Measurements from ENCODE around the gene KCNIP3. TPM values are rescaled to one million over a fixed set of nuclear protein-coding genes. Genes with fewer than 3 reads are reported as not detected.

Gene KCNIP3
- total RNA-seq, 2 donors from 2014 or later: 1.6 to 2.9 TPM

DNA sequence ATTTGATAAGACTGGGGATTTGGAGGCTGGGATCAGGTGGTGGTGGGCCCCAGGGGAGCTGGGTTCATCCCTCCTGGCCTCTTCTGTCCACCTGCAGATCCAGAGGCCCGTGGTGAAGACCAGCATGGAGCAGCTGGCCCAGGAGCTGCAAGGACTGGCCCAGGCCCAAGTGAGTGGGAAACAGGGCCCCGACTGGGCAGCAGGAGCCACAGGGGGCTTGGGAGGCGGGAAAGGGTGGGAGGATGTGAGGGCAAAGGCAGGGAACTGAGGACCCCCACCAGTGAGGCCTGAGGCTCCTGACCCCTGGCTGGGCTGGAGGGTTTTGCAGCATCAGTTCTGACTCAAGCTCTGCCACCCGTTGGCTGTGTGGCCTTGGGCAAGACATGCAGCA lies 11.6 kb upstream of the KCNIP3 start:
- no peaks in the 10 kb centered on the region for H3K36me3 ChIP-seq (replicated peaks in 1 of 2; ENCODE audit: insufficient read depth in 1 of 2, low read depth in 2 of 2)
- ATAC-seq (no peak), DNase-seq (no peak)
- H3K4me1 ChIP-seq: no peaks in the 10 kb centered on the region
- H3K27me3 ChIP-seq: no peaks in the 10 kb centered on the region
- no peak overlapping the region for H3K4me3 ChIP-seq
- no peak overlapping the region for H3K27ac ChIP-seq
- 62 to 75% methylated on average over 2 to 4 of the region's 4 CpGs for WGBS, 2 donors
- TF ChIP-seq, protein P1, sequence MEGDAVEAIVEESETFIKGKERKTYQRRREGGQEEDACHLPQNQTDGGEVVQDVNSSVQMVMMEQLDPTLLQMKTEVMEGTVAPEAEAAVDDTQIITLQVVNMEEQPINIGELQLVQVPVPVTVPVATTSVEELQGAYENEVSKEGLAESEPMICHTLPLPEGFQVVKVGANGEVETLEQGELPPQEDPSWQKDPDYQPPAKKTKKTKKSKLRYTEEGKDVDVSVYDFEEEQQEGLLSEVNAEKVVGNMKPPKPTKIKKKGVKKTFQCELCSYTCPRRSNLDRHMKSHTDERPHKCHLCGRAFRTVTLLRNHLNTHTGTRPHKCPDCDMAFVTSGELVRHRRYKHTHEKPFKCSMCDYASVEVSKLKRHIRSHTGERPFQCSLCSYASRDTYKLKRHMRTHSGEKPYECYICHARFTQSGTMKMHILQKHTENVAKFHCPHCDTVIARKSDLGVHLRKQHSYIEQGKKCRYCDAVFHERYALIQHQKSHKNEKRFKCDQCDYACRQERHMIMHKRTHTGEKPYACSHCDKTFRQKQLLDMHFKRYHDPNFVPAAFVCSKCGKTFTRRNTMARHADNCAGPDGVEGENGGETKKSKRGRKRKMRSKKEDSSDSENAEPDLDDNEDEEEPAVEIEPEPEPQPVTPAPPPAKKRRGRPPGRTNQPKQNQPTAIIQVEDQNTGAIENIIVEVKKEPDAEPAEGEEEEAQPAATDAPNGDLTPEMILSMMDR (IDR thresholded peaks at IDR 0.05): no peak
- no peak for TF ChIP-seq POLR2A (IDR thresholded peaks at IDR 0.05)
- intact Hi-C loops (cut with DNase I): no loop called here
- no peaks in the 10 kb centered on the region for H3K9me3 ChIP-seq

DNA sequence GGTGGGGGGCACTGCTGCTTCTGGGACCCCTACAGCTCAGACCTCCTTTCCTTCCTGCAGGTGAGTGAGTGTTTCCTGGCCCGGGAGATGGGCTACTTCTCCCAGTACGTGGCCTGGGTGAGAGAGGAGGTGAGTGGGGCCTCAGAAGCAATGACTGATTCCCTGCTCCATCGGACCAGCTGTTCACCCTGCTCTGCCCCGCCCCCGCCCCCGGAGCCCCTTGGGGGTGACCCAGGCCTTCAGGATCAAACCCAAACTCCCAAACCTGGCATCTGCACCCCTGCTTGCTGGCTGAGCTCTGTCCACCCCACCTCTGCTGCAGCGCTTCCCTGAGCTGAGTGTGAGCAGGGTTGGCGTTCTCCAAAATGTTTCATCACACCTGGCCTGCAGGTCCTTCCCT lies 9.8 kb upstream of the KCNIP3 start:
- no peak for ATAC-seq

DNA sequence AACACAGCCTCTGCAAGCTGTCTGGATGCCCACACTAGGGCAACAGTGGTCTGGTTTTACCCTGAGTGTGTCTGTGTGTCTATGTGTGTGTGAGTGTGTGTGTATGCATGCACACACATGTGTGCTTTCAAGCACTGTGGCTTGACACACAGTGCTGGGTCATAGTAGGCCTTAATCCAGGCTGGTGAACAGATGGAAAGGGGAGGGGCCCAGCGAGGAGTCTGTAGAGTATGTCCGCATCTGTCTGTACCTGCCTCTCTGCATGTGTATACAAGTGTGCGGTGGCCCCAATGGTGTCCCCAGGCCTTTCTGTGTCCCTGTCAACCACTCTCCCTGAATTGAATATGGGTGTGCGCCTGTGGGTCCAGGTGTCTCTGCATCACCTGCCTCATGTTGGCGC lies 9.3 kb upstream of the KCNIP3 start:
- no peaks in the 10 kb centered on the region for H3K9me3 ChIP-seq
- ATAC-seq (no peak), DNase-seq (no peak)
- H3K4me1 ChIP-seq: no peaks in the 10 kb centered on the region
- H3K27ac ChIP-seq: no peak overlapping the region
- H3K4me3 ChIP-seq: no peak overlapping the region
- H3K27me3 ChIP-seq: no peaks in the 10 kb centered on the region
- H3K36me3 ChIP-seq (replicated peaks in 1 of 2; ENCODE audit: insufficient read depth in 1 of 2, low read depth in 2 of 2): no peaks in the 10 kb centered on the region
- TF ChIP-seq, protein P1 (IDR thresholded peaks at IDR 0.05): no peak
- TF ChIP-seq POLR2A (IDR thresholded peaks at IDR 0.05): no peak
- intact Hi-C loops (cut with DNase I): no loop called here
- 90 to 100% methylated on average over 2 to 5 of the region's 5 CpGs for WGBS, 2 donors

More for the DNA sequence above, 9.8 kb upstream of the KCNIP3 start:
- Histone ChIP-seq H3K27me3 (no peaks in the 10 kb centered on the region), H3K4me1 (no peaks in the 10 kb centered on the region), H3K36me3 (replicated peaks in 1 of 2; ENCODE audit: insufficient read depth in 1 of 2, low read depth in 2 of 2) (no peaks in the 10 kb centered on the region), H3K27ac (no peak overlapping the region), H3K9me3 (no peaks in the 10 kb centered on the region), H3K4me3 (no peak overlapping the region)
- 84 to 95% methylated on average over 5 to 7 of the region's 8 CpGs for WGBS, 2 donors
- intact Hi-C loops (cut with DNase I): no loop called here
- TF ChIP-seq, protein P1 (IDR thresholded peaks at IDR 0.05): no peak
- TF ChIP-seq POLR2A (IDR thresholded peaks at IDR 0.05): no peak
- no peak for DNase-seq

DNA sequence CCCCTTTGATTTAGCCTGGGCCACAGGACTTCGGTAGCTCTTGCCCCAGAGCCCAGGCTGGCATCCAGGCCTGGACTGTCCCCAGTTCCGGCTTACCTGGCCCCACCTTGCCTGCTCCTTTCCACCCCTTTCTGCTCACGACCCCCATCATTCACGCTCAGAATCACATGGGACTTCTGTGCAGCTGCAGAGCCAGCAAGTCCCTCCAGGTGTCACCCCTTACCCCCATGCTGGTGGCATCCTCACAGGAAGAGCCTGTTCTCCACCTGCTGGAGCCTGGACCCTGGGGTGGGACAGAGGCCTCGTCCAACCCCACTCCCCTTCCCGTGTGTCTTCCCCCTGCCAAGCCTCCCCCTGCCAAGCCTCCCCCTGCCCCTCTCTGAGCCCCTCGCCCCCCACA lies 7.9 kb upstream of the KCNIP3 start:
- no peak for ATAC-seq

DNA sequence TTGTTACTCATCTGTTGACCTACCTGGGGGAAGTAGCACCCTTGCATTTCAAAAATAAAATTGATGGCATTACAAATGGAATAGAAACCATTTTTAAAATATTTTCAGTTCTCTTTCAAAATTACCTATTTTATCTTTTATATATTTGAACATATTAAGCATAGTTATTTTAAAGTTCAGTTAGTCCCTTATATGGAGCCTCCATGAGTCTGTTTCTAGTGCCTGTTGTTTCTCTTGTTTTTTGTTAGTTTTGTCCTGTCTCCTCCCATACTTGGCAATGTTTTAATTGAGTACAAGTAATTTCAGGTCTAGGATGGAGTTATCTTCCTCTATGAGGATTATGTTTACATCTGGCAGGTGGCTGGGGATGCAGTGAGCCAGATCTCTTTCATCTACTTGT lies 5.9 kb upstream of the KCNIP3 start:
- Histone ChIP-seq H3K9me3 (no peaks in the 10 kb centered on the region), H3K27ac (no peak overlapping the region), H3K4me1 (peaks cover 18% of the 10 kb centered on the region), H3K27me3 (no peaks in the 10 kb centered on the region), H3K36me3 (replicated peaks in 1 of 2; ENCODE audit: insufficient read depth in 1 of 2, low read depth in 2 of 2) (no peaks in the 10 kb centered on the region), H3K4me3 (no peak overlapping the region)
- ATAC-seq (no peak), DNase-seq (no peak)
- TF ChIP-seq, protein P1 (IDR thresholded peaks at IDR 0.05): no peak
- TF ChIP-seq POLR2A (IDR thresholded peaks at IDR 0.05): no peak
- intact Hi-C loops (cut with DNase I): no loop called here

More for the DNA sequence above, 7.9 kb upstream of the KCNIP3 start:
- no peak overlapping the region for H3K27ac ChIP-seq
- no peaks in the 10 kb centered on the region for H3K9me3 ChIP-seq
- TF ChIP-seq, protein P1 (IDR thresholded peaks at IDR 0.05): peak in 3 of 7 experiments; percentile 10 to 27 (median 20)
- TF ChIP-seq POLR2A (IDR thresholded peaks at IDR 0.05): no peak
- no peaks in the 10 kb centered on the region for H3K36me3 ChIP-seq (replicated peaks in 1 of 2; ENCODE audit: insufficient read depth in 1 of 2, low read depth in 2 of 2)
- H3K4me3 ChIP-seq: no peak overlapping the region
- intact Hi-C loops (cut with DNase I): no loop called here
- peaks cover 6% of the 10 kb centered on the region for H3K4me1 ChIP-seq
- H3K27me3 ChIP-seq: no peaks in the 10 kb centered on the region
- no peak for DNase-seq
- WGBS, 2 donors: 76 to 77% methylated on average over 6 of the region's 7 CpGs

Data from body of pancreas (tissue), 4 donors.